D341Med (cell line): Measurements from ENCODE around the gene AKT3.
"Not testable (repeated sequence)": the region's sequence is repeated elsewhere in the genome, so short reads cannot be mapped to it uniquely, and the experiment has no call there.

Source experiments
- DNase-seq: peaks from one replicate; pipeline ENCODE4 v3.0.0; 2012; ENCODE audit warnings: low spot score

The AKT3 gene

GRCh38 chr1:243597383-243597782 lies 252.7 kb downstream of the AKT3 start:
- DNase-seq, result no peak

GRCh38 chr1:243596431-243597062 lies 253.5 kb downstream of the AKT3 start:
- DNase-seq, result no peak

GRCh38 chr1:243595527-243596210 lies 254.4 kb downstream of the AKT3 start:
- DNase-seq, result no peak

- DNase-seq, result no peak
These were observed 255.6 kb downstream of the AKT3 start for GRCh38 chr1:243594455-243594854.

- DNase-seq, result not testable (repeated sequence)
These were observed 260.8 kb downstream of the AKT3 start for GRCh38 chr1:243589286-243589685.

- no peak for DNase-seq
These were observed 262.1 kb downstream of the AKT3 start for GRCh38 chr1:243587823-243588560.

GRCh38 chr1:243587285-243587684 lies 262.8 kb downstream of the AKT3 start:
- DNase-seq, result no peak

- DNase-seq, result no peak
These were observed 264.1 kb downstream of the AKT3 start for GRCh38 chr1:243585982-243586381.

GRCh38 chr1:243582326-243582725 lies 267.7 kb downstream of the AKT3 start:
- no peak for DNase-seq

GRCh38 chr1:243580984-243581383 lies 269.1 kb downstream of the AKT3 start:
- no peak for DNase-seq

GRCh38 chr1:243580072-243580471 lies 270.0 kb downstream of the AKT3 start:
- no peak for DNase-seq

GRCh38 chr1:243575070-243575469 lies 275.0 kb downstream of the AKT3 start:
- DNase-seq, result peak; percentile 50

GRCh38 chr1:243572940-243573339 lies 277.1 kb downstream of the AKT3 start:
- no peak for DNase-seq

GRCh38 chr1:243568793-243569192 lies 281.2 kb downstream of the AKT3 start:
- DNase-seq, result no peak

- no peak for DNase-seq
These were observed 285.2 kb downstream of the AKT3 start for GRCh38 chr1:243564814-243565213.

- no peak for DNase-seq
These were observed 286.3 kb downstream of the AKT3 start for GRCh38 chr1:243563732-243564131.

GRCh38 chr1:243562473-243562872 lies 287.6 kb downstream of the AKT3 start:
- DNase-seq, result no peak

- no peak for DNase-seq
These were observed 288.3 kb downstream of the AKT3 start for GRCh38 chr1:243561588-243562319.

GRCh38 chr1:243559575-243560162 lies 290.4 kb downstream of the AKT3 start:
- no peak for DNase-seq

GRCh38 chr1:243558576-243558975 lies 291.5 kb downstream of the AKT3 start:
- DNase-seq, result no peak

GRCh38 chr1:243557866-243558265 lies 292.2 kb downstream of the AKT3 start:
- DNase-seq, result no peak

GRCh38 chr1:243554686-243555085 lies 295.4 kb downstream of the AKT3 start:
- DNase-seq, result no peak
